Renal cortical epithelial cell (primary cell): ENCODE results near the gene GRK6. TPM values are rescaled to one million over a fixed set of nuclear protein-coding genes. Genes with fewer than 3 reads are reported as not detected.
A peak's percentile ranks its signal among the peaks of the same experiment; 100 is the strongest.

Source experiments
- DNase-seq: peaks from one replicate; pipeline ENCODE4 v3.0.0-alpha.2; 2011; ENCODE audit warnings: low read depth
- total RNA-seq: library from RNA; depleted of rRNA; stranded (reverse); fragments of >200 nt; gene quantifications from 2 replicates; pipeline ENCODE4 v1.2.3, GENCODE V29; 2014

The GRK6 gene
- total RNA-seq, 1 donor from 2014 or later: 21.3 TPM

- DNase-seq: no peak
Observed at GRCh38 chr5:177469750-177470525, 43.5 kb downstream of the GRK6 start.

- peak; percentile 34 for DNase-seq
Observed at GRCh38 chr5:177470759-177471536, 44.5 kb downstream of the GRK6 start.

GRCh38 chr5:177471610-177472356 is 45.3 kb downstream of the GRK6 start:
- no peak for DNase-seq

- no peak for DNase-seq
Observed at GRCh38 chr5:177472460-177473442, 46.3 kb downstream of the GRK6 start.

- no peak for DNase-seq
Observed at GRCh38 chr5:177473443-177474001, 47.0 kb downstream of the GRK6 start, which contains the start of gene DBN1. TSS of gene DBN1 (minus strand) at chr5:177473634. CDS start at chr5:177473521, 113 bp downstream.

- DNase-seq: no peak
Observed at GRCh38 chr5:177474002-177474476, 47.6 kb downstream of the GRK6 start.

- DNase-seq: no peak
Observed at GRCh38 chr5:177474846-177475562, 48.5 kb downstream of the GRK6 start.

- no peak for DNase-seq
Observed at GRCh38 chr5:177475563-177476427, 49.3 kb downstream of the GRK6 start.

- DNase-seq: no peak
Observed at GRCh38 chr5:177476531-177477233, 50.2 kb downstream of the GRK6 start.

- no peak for DNase-seq
Observed at GRCh38 chr5:177477701-177478477, 51.4 kb downstream of the GRK6 start.

- peak; percentile 29 for DNase-seq
Observed at GRCh38 chr5:177478711-177479646, 52.5 kb downstream of the GRK6 start.

- DNase-seq: peak; percentile 61
Observed at GRCh38 chr5:177479774-177480173, 53.3 kb downstream of the GRK6 start.

- DNase-seq: no peak
Observed at GRCh38 chr5:177482359-177482795, 55.9 kb downstream of the GRK6 start.

- no peak for DNase-seq
Observed at GRCh38 chr5:177483042-177483441, 56.6 kb downstream of the GRK6 start.

- no peak for DNase-seq
Observed at GRCh38 chr5:177483994-177484901, 57.8 kb downstream of the GRK6 start.
